Suppressor macrophage treated with lipopolysaccharide for 4 hours (primary cell): ENCODE results near the gene CCT2.

Source experiments
- DNase-seq: peaks from one replicate; pipeline ENCODE4 v3.0.0-alpha.2; 2020

CCT2 gene

DNA sequence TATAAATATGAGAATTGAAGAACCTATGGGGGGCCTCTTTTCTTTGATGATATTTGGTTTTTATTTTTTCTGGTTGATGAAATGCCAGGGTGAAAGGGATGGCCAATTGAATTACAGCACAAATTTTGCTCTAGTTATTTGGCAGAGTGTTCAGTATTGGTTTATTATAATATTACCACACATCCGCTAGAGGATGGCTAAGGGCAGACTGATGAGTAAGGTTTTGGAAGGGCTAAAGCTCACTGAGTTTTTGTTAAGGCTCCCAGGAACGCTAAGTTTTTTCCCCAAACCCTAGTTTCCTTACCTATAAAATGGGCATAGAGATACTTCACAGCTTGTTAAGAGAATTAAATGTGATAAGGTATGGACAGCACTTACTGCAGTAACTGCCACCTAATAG lies 59.8 kb downstream of the CCT2 start:
- DNase-seq, result no peak

DNA sequence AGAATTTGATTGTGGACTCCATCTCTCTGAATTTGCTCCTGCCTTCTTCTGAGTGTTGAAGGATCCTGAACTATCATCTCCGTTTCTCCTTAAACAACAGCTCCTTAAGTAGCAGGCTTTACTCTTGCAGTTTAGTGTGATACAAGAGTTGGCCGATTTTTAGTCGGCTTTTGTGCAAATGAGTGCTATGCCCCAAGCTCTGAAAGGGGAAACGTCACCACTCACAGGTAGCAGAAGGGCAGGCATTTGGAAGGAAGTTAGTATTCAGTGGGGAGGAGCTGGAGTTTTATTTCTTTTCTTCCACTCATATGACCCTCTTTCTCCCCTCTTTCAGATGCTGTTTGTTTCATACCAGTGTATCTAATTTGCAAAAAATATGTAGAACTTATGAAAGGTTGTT lies 61.9 kb downstream of the CCT2 start:
- DNase-seq, result no peak

DNA sequence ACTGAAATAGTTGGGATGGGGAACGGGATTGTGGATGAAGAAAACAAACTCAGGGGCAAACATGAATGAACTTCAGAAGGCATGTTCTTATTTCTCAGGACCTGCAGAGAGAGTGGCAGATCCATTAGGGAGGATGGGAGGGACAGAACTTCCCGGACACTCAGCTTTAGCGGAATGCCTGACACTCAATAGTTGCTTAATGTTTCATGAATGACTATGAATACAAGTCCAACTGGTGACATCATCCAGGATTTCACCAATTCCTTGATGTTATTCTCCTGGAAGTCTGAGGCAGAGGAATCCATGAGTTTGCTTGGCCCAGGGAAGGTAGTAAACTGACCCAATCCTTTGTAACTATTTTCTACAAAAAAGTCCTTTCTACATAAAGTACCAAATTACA lies 63.2 kb downstream of the CCT2 start:
- no peak for DNase-seq

DNA sequence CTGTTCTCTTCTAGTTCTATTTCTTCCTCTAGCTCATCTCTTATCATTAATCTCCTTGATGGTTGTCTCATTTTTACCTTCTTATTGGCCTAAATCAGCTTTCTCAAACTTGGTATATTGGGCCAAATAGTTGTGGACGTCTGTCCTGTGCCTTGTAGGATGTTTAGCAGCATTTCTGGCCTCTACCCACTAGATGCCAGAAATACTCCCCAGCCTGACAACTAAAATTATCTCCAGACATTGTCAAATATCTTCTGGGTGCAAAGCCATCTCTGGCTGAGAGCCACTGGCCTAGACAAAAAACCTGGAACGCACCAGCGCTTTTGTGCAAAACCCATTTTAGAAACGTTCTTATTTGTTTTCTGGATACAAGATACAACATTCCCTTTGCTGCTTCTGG lies 64.3 kb downstream of the CCT2 start:
- no peak for DNase-seq
